IPS-NIHi11 (cell line): Measurements from ENCODE around the gene ATG4A.
A peak's percentile ranks its signal among the peaks of the same experiment; 100 is the strongest.

ENCODE experiments used
- DNase-seq: peaks from one replicate; pipeline ENCODE4 v3.0.0; 2012; ENCODE audit warnings: mixed read lengths, low spot score

Gene ATG4A

GRCh38 chrX:108122748-108123147 is 31.2 kb downstream of the ATG4A start:
- no peak for DNase-seq

GRCh38 chrX:108123591-108124366 is 32.2 kb downstream of the ATG4A start:
- no peak for DNase-seq

GRCh38 chrX:108126661-108127060 is 35.1 kb downstream of the ATG4A start:
- DNase-seq = no peak

GRCh38 chrX:108127152-108127551 is 35.6 kb downstream of the ATG4A start:
- DNase-seq = no peak

GRCh38 chrX:108130889-108131288 is 39.3 kb downstream of the ATG4A start:
- no peak for DNase-seq

- no peak for DNase-seq
These were observed 39.9 kb downstream of the ATG4A start for GRCh38 chrX:108131471-108131870.

GRCh38 chrX:108132034-108132433 is 40.5 kb downstream of the ATG4A start:
- no peak for DNase-seq

GRCh38 chrX:108132876-108133275 is 41.3 kb downstream of the ATG4A start:
- DNase-seq = no peak

- no peak for DNase-seq
These were observed 43.1 kb downstream of the ATG4A start for GRCh38 chrX:108134724-108135123.

- DNase-seq = peak; percentile 23
These were observed 47.5 kb downstream of the ATG4A start for GRCh38 chrX:108138814-108139702.

- no peak for DNase-seq
These were observed 56.9 kb downstream of the ATG4A start for GRCh38 chrX:108148524-108148923.

- no peak for DNase-seq
These were observed 64.5 kb downstream of the ATG4A start for GRCh38 chrX:108156082-108156481.

GRCh38 chrX:108156934-108157466 is 65.4 kb downstream of the ATG4A start:
- no peak for DNase-seq

- no peak for DNase-seq
These were observed 66.0 kb downstream of the ATG4A start for GRCh38 chrX:108157628-108158027.

- DNase-seq = no peak
These were observed 67.6 kb downstream of the ATG4A start for GRCh38 chrX:108159028-108159670.

- no peak for DNase-seq
These were observed 68.7 kb downstream of the ATG4A start for GRCh38 chrX:108160309-108160708.

- DNase-seq = no peak
These were observed 70.7 kb downstream of the ATG4A start for GRCh38 chrX:108162265-108162664.

GRCh38 chrX:108163333-108164082 is 71.9 kb downstream of the ATG4A start:
- no peak for DNase-seq

GRCh38 chrX:108165383-108166111 is 74.0 kb downstream of the ATG4A start:
- DNase-seq = peak; percentile 47

GRCh38 chrX:108167211-108167872 is 75.8 kb downstream of the ATG4A start:
- no peak for DNase-seq
